Measurements from ENCODE around the gene CLCN3. TPM values are rescaled to one million over a fixed set of nuclear protein-coding genes. Genes with fewer than 3 reads are reported as not detected.
"Not testable (repeated sequence)": the region's sequence is repeated elsewhere in the genome, so short reads cannot be mapped to it uniquely, and the experiment has no call there.

The CLCN3 gene
- total RNA-seq, 2 experiments from 2014 or later = 23.4 to 25.2 TPM

GRCh38 chr4:169619518-169619957, 840 bp upstream of the CLCN3 start:
- ATAC-seq (peak; percentile 43), DNase-seq (peak; percentile 70)
- H3K27ac Mint-ChIP-seq = peak overlapping the region; percentile 99
- ChIA-PET CTCF (interaction anchor here (0.7 to 3.0 kb wide), 9 partner anchors 9 to 142 kb away, joined by 3 to 14 read pairs (median 7); no protein-coding TSS in a partner anchor), POLR2A (interaction anchor here (1.0 to 2.3 kb wide), 4 partner anchors 40 to 1301 kb away, joined by 3 to 25 read pairs (median 4); partner anchors contain the start of genes DDX60 and MFAP3L)
- peak overlapping the region; percentile 96 for H3K4me3 Mint-ChIP-seq
- no peaks in the 10 kb centered on the region for H3K27me3 Mint-ChIP-seq (ENCODE audit: low read depth)
- peaks cover 8% of the 10 kb centered on the region for H3K36me3 Mint-ChIP-seq (ENCODE audit: low read depth)
- H3K4me1 Mint-ChIP-seq (ENCODE audit: low read depth) = peaks cover 54% of the 10 kb centered on the region
- no peaks in the 10 kb centered on the region for H3K9me3 Mint-ChIP-seq (ENCODE audit: insufficient read depth)

GRCh38 chr4:169620880-169621248, 486 bp downstream of the CLCN3 start:
- Mint-ChIP-seq H3K36me3 (ENCODE audit: low read depth) (peaks cover 8% of the 10 kb centered on the region), H3K4me1 (ENCODE audit: low read depth) (peaks cover 53% of the 10 kb centered on the region), H3K27me3 (ENCODE audit: low read depth) (no peaks in the 10 kb centered on the region), H3K4me3 (peak overlapping the region; percentile 96), H3K27ac (peak overlapping the region; percentile 99), H3K9me3 (ENCODE audit: insufficient read depth) (no peaks in the 10 kb centered on the region)
- ATAC-seq (peak; percentile 5), DNase-seq (peak; percentile 45)
- CTCF ChIA-PET = interaction anchor here (0.7 to 3.0 kb wide), 6 partner anchors 8 to 102 kb away, joined by 4 to 14 read pairs (median 9); partner anchors contain the start of gene NEK1
- POLR2A ChIA-PET = interaction anchor here (1.3 to 2.5 kb wide), 3 partner anchors 9 to 1302 kb away, joined by 4 to 25 read pairs (median 18); partner anchors contain the start of genes DDX60 and NEK1

GRCh38 chr4:169621731-169622492, 1.5 kb downstream of the CLCN3 start:
- Mint-ChIP-seq H3K4me3 (peak overlapping the region; percentile 67), H3K27me3 (ENCODE audit: low read depth) (no peaks in the 10 kb centered on the region), H3K4me1 (ENCODE audit: low read depth) (peaks cover 52% of the 10 kb centered on the region), H3K9me3 (ENCODE audit: insufficient read depth) (no peaks in the 10 kb centered on the region), H3K27ac (peak overlapping the region; percentile 80), H3K36me3 (ENCODE audit: low read depth) (peaks cover 8% of the 10 kb centered on the region)
- peak; percentile 55 for DNase-seq
- peak; percentile 12 for ATAC-seq
- ChIA-PET CTCF (interaction anchor here (1.6 to 2.6 kb wide), 3 partner anchors 9 to 40 kb away, joined by 4 to 13 read pairs (median 11); partner anchors contain the start of gene NEK1), POLR2A (interaction anchor here (1.0 to 2.5 kb wide), 2 partner anchors 10 to 38 kb away, joined by 3 to 18 read pairs; partner anchors contain the start of gene NEK1)

- DNase-seq (no peak), ATAC-seq (no peak)
- peaks cover 46% of the 10 kb centered on the region for H3K4me1 Mint-ChIP-seq (ENCODE audit: low read depth)
- CTCF ChIA-PET = no interaction called here
- peak overlapping the region; percentile 67 for H3K4me3 Mint-ChIP-seq
- peak overlapping the region; percentile 58 for H3K27ac Mint-ChIP-seq
- H3K27me3 Mint-ChIP-seq (ENCODE audit: low read depth) = no peaks in the 10 kb centered on the region
- H3K9me3 Mint-ChIP-seq (ENCODE audit: insufficient read depth) = no peaks in the 10 kb centered on the region
- POLR2A ChIA-PET = interaction anchor here (1.0 to 2.5 kb wide), 2 partner anchors 10 to 37 kb away, joined by 3 to 18 read pairs; partner anchors contain the start of gene NEK1
- peaks cover 10% of the 10 kb centered on the region for H3K36me3 Mint-ChIP-seq (ENCODE audit: low read depth)
These were observed 2.2 kb downstream of the CLCN3 start for GRCh38 chr4:169622566-169622965.

GRCh38 chr4:169624012-169624411, 3.6 kb downstream of the CLCN3 start:
- H3K27me3 Mint-ChIP-seq (ENCODE audit: low read depth); H3K9me3 Mint-ChIP-seq (ENCODE audit: insufficient read depth); POLR2A ChIA-PET; DNase-seq; ATAC-seq; H3K27ac Mint-ChIP-seq; H3K4me3 Mint-ChIP-seq: not testable (repeated sequence)
- CTCF ChIA-PET = interaction anchor here (1.6 kb wide), 1 partner anchor 11 kb away, joined by 4 read pairs; no protein-coding TSS in a partner anchor
- Mint-ChIP-seq H3K4me1 (ENCODE audit: low read depth) (peaks cover 37% of the 10 kb centered on the region), H3K36me3 (ENCODE audit: low read depth) (peaks cover 14% of the 10 kb centered on the region)

- Mint-ChIP-seq H3K36me3 (ENCODE audit: low read depth) (peaks cover 15% of the 10 kb centered on the region), H3K27me3 (ENCODE audit: low read depth) (no peaks in the 10 kb centered on the region), H3K27ac (no peak overlapping the region), H3K9me3 (ENCODE audit: insufficient read depth) (no peaks in the 10 kb centered on the region), H3K4me3 (no peak overlapping the region), H3K4me1 (ENCODE audit: low read depth) (peaks cover 43% of the 10 kb centered on the region)
- POLR2A ChIA-PET = interaction anchor here (1.9 kb wide), 1 partner anchor 34 kb away, joined by 4 read pairs; no protein-coding TSS in a partner anchor
- CTCF ChIA-PET = interaction anchor here (1.3 kb wide), 1 partner anchor 13 kb away, joined by 3 read pairs; the partner anchor contains the start of gene NEK1
- ATAC-seq (no peak), DNase-seq (no peak)
These were observed 5.5 kb downstream of the CLCN3 start for GRCh38 chr4:169625886-169626285.

- DNase-seq = no peak
These were observed 6.2 kb downstream of the CLCN3 start for GRCh38 chr4:169626331-169627282.

GRCh38 chr4:169627307-169627706, 6.9 kb downstream of the CLCN3 start:
- Mint-ChIP-seq H3K4me1 (ENCODE audit: low read depth) (peaks cover 36% of the 10 kb centered on the region), H3K27me3 (ENCODE audit: low read depth) (no peaks in the 10 kb centered on the region), H3K36me3 (ENCODE audit: low read depth) (peaks cover 19% of the 10 kb centered on the region), H3K9me3 (ENCODE audit: insufficient read depth) (no peaks in the 10 kb centered on the region), H3K27ac (no peak overlapping the region), H3K4me3 (no peak overlapping the region)
- ChIA-PET POLR2A (interaction anchor here (1.9 kb wide), 1 partner anchor 33 kb away, joined by 4 read pairs; no protein-coding TSS in a partner anchor), CTCF (interaction anchor here (0.6 to 1.1 kb wide), 3 partner anchors 14 to 32 kb away, joined by 3 to 5 read pairs (median 3); no protein-coding TSS in a partner anchor)
- no peak for DNase-seq
- no peak for ATAC-seq

More at GRCh38 chr4:169626331-169627282, 6.2 kb downstream of the CLCN3 start:
- H3K4me3 Mint-ChIP-seq = no peak overlapping the region
- peaks cover 19% of the 10 kb centered on the region for H3K36me3 Mint-ChIP-seq (ENCODE audit: low read depth)
- H3K4me1 Mint-ChIP-seq (ENCODE audit: low read depth) = peaks cover 41% of the 10 kb centered on the region
- H3K27ac Mint-ChIP-seq = no peak overlapping the region
- POLR2A ChIA-PET = interaction anchor here (1.9 kb wide), 1 partner anchor 33 kb away, joined by 4 read pairs; no protein-coding TSS in a partner anchor
- ATAC-seq = no peak
- H3K27me3 Mint-ChIP-seq (ENCODE audit: low read depth) = no peaks in the 10 kb centered on the region
- CTCF ChIA-PET = interaction anchor here (0.6 to 1.3 kb wide), 4 partner anchors 13 to 33 kb away, joined by 3 to 5 read pairs (median 3); partner anchors contain the start of gene NEK1
- no peaks in the 10 kb centered on the region for H3K9me3 Mint-ChIP-seq (ENCODE audit: insufficient read depth)

- H3K4me3 Mint-ChIP-seq = no peak overlapping the region
- CTCF ChIA-PET = interaction anchor here (0.7 kb wide), 1 partner anchor 15 kb away, joined by 3 read pairs; no protein-coding TSS in a partner anchor
- POLR2A ChIA-PET = no interaction called here
These were observed 8.2 kb downstream of the CLCN3 start for GRCh38 chr4:169628579-169628978.

GRCh38 chr4:169630069-169630468, 9.7 kb downstream of the CLCN3 start:
- no peak overlapping the region for H3K27ac Mint-ChIP-seq
- no peaks in the 10 kb centered on the region for H3K9me3 Mint-ChIP-seq (ENCODE audit: insufficient read depth)
- peaks cover 14% of the 10 kb centered on the region for H3K36me3 Mint-ChIP-seq (ENCODE audit: low read depth)
- no peak overlapping the region for H3K4me3 Mint-ChIP-seq
- H3K4me1 Mint-ChIP-seq (ENCODE audit: low read depth) = peaks cover 26% of the 10 kb centered on the region
- ChIA-PET POLR2A (no interaction called here), CTCF (no interaction called here)
- H3K27me3 Mint-ChIP-seq (ENCODE audit: low read depth) = no peaks in the 10 kb centered on the region
- no peak for DNase-seq
- ATAC-seq = no peak

More at GRCh38 chr4:169628579-169628978, 8.2 kb downstream of the CLCN3 start:
- Mint-ChIP-seq H3K36me3 (ENCODE audit: low read depth) (peaks cover 17% of the 10 kb centered on the region), H3K9me3 (ENCODE audit: insufficient read depth) (no peaks in the 10 kb centered on the region), H3K27ac (no peak overlapping the region), H3K4me1 (ENCODE audit: low read depth) (peaks cover 28% of the 10 kb centered on the region), H3K27me3 (ENCODE audit: low read depth) (no peaks in the 10 kb centered on the region)
- ATAC-seq (no peak), DNase-seq (no peak)

- CTCF ChIA-PET = no interaction called here
- no peak for DNase-seq
- H3K4me3 Mint-ChIP-seq = no peak overlapping the region
- POLR2A ChIA-PET = no interaction called here
- H3K27ac Mint-ChIP-seq = no peak overlapping the region
- ATAC-seq = no peak
- H3K27me3 Mint-ChIP-seq (ENCODE audit: low read depth) = no peaks in the 10 kb centered on the region
- H3K9me3 Mint-ChIP-seq (ENCODE audit: insufficient read depth) = no peaks in the 10 kb centered on the region
- peaks cover 27% of the 10 kb centered on the region for H3K36me3 Mint-ChIP-seq (ENCODE audit: low read depth)
- H3K4me1 Mint-ChIP-seq (ENCODE audit: low read depth) = peaks cover 17% of the 10 kb centered on the region
These were observed 12.5 kb downstream of the CLCN3 start for GRCh38 chr4:169632896-169633295.
